Esophagus squamous epithelium (tissue), 5 donors: Measurements from ENCODE around the gene NRCAM. TPM values are rescaled to one million over a fixed set of nuclear protein-coding genes. Genes with fewer than 3 reads are reported as not detected.

Source experiments
- DNase-seq: peaks from one replicate; lab custom pipeline; 2025; lab: John Stamatoyannopoulos, UW
- H3K27ac ChIP-seq, 4 donors: fragments of 200-600 bp; sonication (generic); one replicate each; pipeline ENCODE4 v1.5.1; 2016 to 2019; ENCODE audit warnings: mild to moderate bottlenecking in 1 of 4
- H3K27me3 ChIP-seq, 4 donors: fragments of 200-600 bp; sonication (generic); 1 replicate in 3 of 4; 2 replicates in 1 of 4; pipeline versions ENCODE4 v1.5.1 to v1.6.0; 2017 to 2021; ENCODE audit warnings: antibody characterized with exemption in 1 of 4
- H3K36me3 ChIP-seq, 3 donors: fragments of 200-600 bp; sonication (generic); one replicate each; pipeline ENCODE4 v1.5.1; 2016 to 2019
- H3K4me1 ChIP-seq, 3 donors: fragments of 200-600 bp; sonication (generic); one replicate each; pipeline ENCODE4 v1.5.1; 2017 to 2019
- H3K4me3 ChIP-seq, 4 donors: fragments of 200-600 bp; sonication (generic); 1 replicate in 3 of 4; 2 replicates in 1 of 4; pipeline ENCODE4 v1.5.1; 2016 to 2019; ENCODE audit warnings: mild to moderate bottlenecking in 2 of 4, moderate library complexity in 1 of 4
- H3K9me3 ChIP-seq, 3 donors: fragments of 200-600 bp; sonication (generic); one replicate each; pipeline ENCODE4 v1.5.1; 2016 to 2019
- CTCF ChIP-seq, 6 experiments: fragments of 450-650 bp in 4 of 6; fragments of 200-600 bp in 2 of 6; sonication (generic) in 2 of 6; IDR thresholded peaks; one replicate each; pipeline ENCODE4 v1.5.1; 2016 to 2019; ENCODE audit warnings: antibody characterized with exemption in 6 of 6, mild to moderate bottlenecking in 4 of 6, moderate library complexity in 4 of 6
- POLR2A ChIP-seq, 4 donors: fragments of 450-650 bp; IDR thresholded peaks; one replicate each; pipeline ENCODE4 v1.6.1; 2017; ENCODE audit warnings: antibody characterized with exemption in 4 of 4, mild to moderate bottlenecking in 4 of 4, moderate library complexity in 3 of 4
- WGBS, 2 donors: methylation state at CpG; one replicate each; pipeline ENCODE4 v1.1.5; 2018; 5-methylcytosine and 5-hydroxymethylcytosine counted together
- intact Hi-C: fragments of 100-400 bp; cut with DNase I; formaldehyde crosslinking; loops from one replicate; pipeline ENCODE4 v1.15.0; 2022
- total RNA-seq, 4 donors: library from RNA; depleted of rRNA; stranded (reverse); fragments of >200 nt; gene quantifications; one replicate each; pipeline ENCODE4 v1.1.0, GENCODE V29; 2016
- donor health status: DM: yes; HTN: yes; CAD: no.

The NRCAM gene
- total RNA-seq, 4 donors from 2014 or later: 1.5 to 9.8 (median 6.3) TPM; not detected in 1

- DNase-seq: no peak
- 59 to 62% methylated on average over 8 of the region's 8 CpGs for WGBS, 2 donors
- no peak overlapping the region for H3K4me3 ChIP-seq
- no peaks in the 10 kb centered on the region for H3K4me1 ChIP-seq
- no peak overlapping the region for H3K27ac ChIP-seq
- H3K9me3 ChIP-seq: no peaks in the 10 kb centered on the region
- H3K27me3 ChIP-seq: no peaks in the 10 kb centered on the region
- intact Hi-C loops: loop anchor here (10.0 kb wide), 2 partner anchors 283 to 313 kb away; no protein-coding TSS in a partner anchor
- no peaks in the 10 kb centered on the region for H3K36me3 ChIP-seq
- TF ChIP-seq CTCF (IDR thresholded peaks at IDR 0.05): peak; percentile 59 to 81 (median 64)
- no peak for TF ChIP-seq POLR2A (IDR thresholded peaks at IDR 0.05)
Measured at GRCh38 chr7:108181073-108181985, 274.9 kb downstream of the NRCAM start.

- Histone ChIP-seq H3K4me1 (no peaks in the 10 kb centered on the region), H3K9me3 (no peaks in the 10 kb centered on the region), H3K36me3 (no peaks in the 10 kb centered on the region), H3K27ac (no peak overlapping the region), H3K27me3 (no peaks in the 10 kb centered on the region), H3K4me3 (no peak overlapping the region)
- DNase-seq: no peak
- TF ChIP-seq CTCF (IDR thresholded peaks at IDR 0.05) (no peak), POLR2A (IDR thresholded peaks at IDR 0.05) (no peak)
- 46 to 48% methylated on average over 3 of the region's 3 CpGs for WGBS, 2 donors
- intact Hi-C loops: no loop called here
Measured at GRCh38 chr7:108178398-108178797, 277.8 kb downstream of the NRCAM start.

GRCh38 chr7:108171164-108171563, 285.1 kb downstream of the NRCAM start:
- Histone ChIP-seq H3K27ac (no peak overlapping the region), H3K36me3 (no peaks in the 10 kb centered on the region), H3K4me1 (no peaks in the 10 kb centered on the region), H3K9me3 (no peaks in the 10 kb centered on the region), H3K4me3 (no peak overlapping the region), H3K27me3 (no peaks in the 10 kb centered on the region)
- WGBS, 2 donors: 92 to 96% methylated on average over 8 of the region's 8 CpGs
- no peak for DNase-seq
- no peak for TF ChIP-seq POLR2A (IDR thresholded peaks at IDR 0.05)
- no peak for TF ChIP-seq CTCF (IDR thresholded peaks at IDR 0.05)
- intact Hi-C loops: no loop called here

DNA sequence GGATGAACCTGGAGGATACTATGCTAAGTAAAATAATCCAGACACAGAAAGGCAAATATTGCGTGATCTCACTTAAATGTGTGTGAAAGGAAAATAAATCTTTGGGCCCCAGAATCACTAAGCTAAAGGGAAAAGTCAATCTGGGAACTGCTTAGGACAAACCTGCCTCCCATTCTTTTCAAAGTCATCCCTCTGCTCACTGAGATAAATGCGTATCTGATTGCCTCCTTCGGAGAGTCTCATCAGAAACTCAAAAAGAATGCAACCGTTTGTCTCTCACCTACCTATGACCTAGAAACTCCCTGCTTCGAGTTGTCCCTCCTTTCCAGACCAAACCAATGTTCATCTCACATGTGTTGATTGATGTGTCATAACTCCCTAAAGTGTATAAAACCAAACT, 286.0 kb downstream of the NRCAM start:
- no peak for TF ChIP-seq CTCF (IDR thresholded peaks at IDR 0.05)
- TF ChIP-seq POLR2A (IDR thresholded peaks at IDR 0.05): no peak
- intact Hi-C loops: no loop called here
- no peaks in the 10 kb centered on the region for H3K4me1 ChIP-seq
- WGBS, 2 donors: 73 to 77% methylated on average over 5 of the region's 5 CpGs
- H3K27me3 ChIP-seq: no peaks in the 10 kb centered on the region
- no peaks in the 10 kb centered on the region for H3K9me3 ChIP-seq
- DNase-seq: no peak
- H3K4me3 ChIP-seq: no peak overlapping the region
- no peak overlapping the region for H3K27ac ChIP-seq
- H3K36me3 ChIP-seq: no peaks in the 10 kb centered on the region

- TF ChIP-seq POLR2A (IDR thresholded peaks at IDR 0.05): no peak
- no peak for TF ChIP-seq CTCF (IDR thresholded peaks at IDR 0.05)
- Histone ChIP-seq H3K27me3 (no peaks in the 10 kb centered on the region), H3K4me1 (no peaks in the 10 kb centered on the region), H3K4me3 (peak overlapping the region in 1 of 4 donors; percentile 44), H3K9me3 (no peaks in the 10 kb centered on the region), H3K27ac (no peak overlapping the region), H3K36me3 (no peaks in the 10 kb centered on the region)
- 59 to 66% methylated on average over 7 of the region's 7 CpGs for WGBS, 2 donors
- intact Hi-C loops: no loop called here
- DNase-seq: no peak
Measured at GRCh38 chr7:108167460-108167859, 288.8 kb downstream of the NRCAM start.
